Gastroesophageal sphincter (tissue), 3 donors: ENCODE measurements around the gene NME4.

ENCODE experiments used
- CTCF ChIP-seq, 4 experiments: fragments of 200-600 bp in 2 of 4; fragments of 450-650 bp in 2 of 4; sonication (generic) in 1 of 4; IDR thresholded peaks; one replicate each; pipeline ENCODE4 v1.5.1; 2017 to 2019; ENCODE audit warnings: antibody characterized with exemption in 4 of 4, mild to moderate bottlenecking in 2 of 4, moderate library complexity in 2 of 4
- POLR2A ChIP-seq, 2 donors: fragments of 450-650 bp; IDR thresholded peaks; one replicate each; pipeline ENCODE4 v1.6.1; 2017; ENCODE audit warnings: antibody characterized with exemption in 2 of 2, mild to moderate bottlenecking in 2 of 2, moderate library complexity in 1 of 2
- POLR2AphosphoS5 ChIP-seq: sonication (generic); formaldehyde crosslinking; IDR thresholded peaks from one replicate; pipeline ENCODE4 v1.6.1; 2017; ENCODE audit warnings: antibody characterized with exemption

- TF ChIP-seq CTCF (IDR thresholded peaks at IDR 0.05) (no peak), POLR2AphosphoS5 (no peak), POLR2A (IDR thresholded peaks at IDR 0.05) (no peak)
These were observed 44.4 kb downstream of the NME4 start for GRCh38 chr16:441447-441846.
